MCF 10A (cell line): ENCODE measurements around the gene PDE2A. TPM values are rescaled to one million over a fixed set of nuclear protein-coding genes. Genes with fewer than 3 reads are reported as not detected.

Source experiments
- BruUV-seq: library from RNA; stranded (reverse); fragments of 400-500 nt; replicated peaks from 2 replicates; lab custom pipeline; 2021; lab: Mats Ljungman, UMichigan
- CTCF ChIA-PET: fragments of 300-600 bp; sonication (Branson Sonifier 250); formaldehyde crosslinking; extraction: SDS; loops from one replicate; lab custom pipeline; 2021; ENCODE audit warnings: antibody characterized with exemption, inconsistent platforms; lab: Yijun Ruan, JAX
- POLR2A ChIA-PET: fragments of 300-600, 350-650 bp; sonication (Branson Sonifier 250); formaldehyde crosslinking; extraction: SDS; loops from one replicate; lab custom pipeline; 2020; ENCODE audit warnings: antibody characterized with exemption, inconsistent platforms; lab: Yijun Ruan, JAX
- DNase-seq: peaks from one replicate; pipeline ENCODE4 v3.0.0-alpha.2; 2018; ENCODE audit not compliant: unreplicated experiment
- H3K27ac Mint-ChIP-seq: one replicate; pipeline ENCODE4 v1.8.0; 2022; ENCODE audit warnings: mild to moderate bottlenecking, low read depth, mixed read lengths; ENCODE audit not compliant: unreplicated experiment
- H3K27me3 Mint-ChIP-seq: one replicate; pipeline ENCODE4 v1.8.0; 2022; ENCODE audit warnings: mixed read lengths; ENCODE audit not compliant: insufficient read depth, unreplicated experiment
- H3K36me3 Mint-ChIP-seq: one replicate; pipeline ENCODE4 v1.8.0; 2022; ENCODE audit warnings: mild to moderate bottlenecking, moderate library complexity, mixed read lengths; ENCODE audit not compliant: insufficient read depth, unreplicated experiment
- H3K4me1 Mint-ChIP-seq: one replicate; pipeline ENCODE4 v1.8.0; 2022; ENCODE audit warnings: mixed read lengths; ENCODE audit not compliant: insufficient read depth, unreplicated experiment
- H3K4me3 Mint-ChIP-seq: one replicate; pipeline ENCODE4 v1.8.0; 2022; ENCODE audit warnings: mild to moderate bottlenecking, moderate library complexity, mixed read lengths; ENCODE audit not compliant: unreplicated experiment
- H3K9me3 Mint-ChIP-seq: one replicate; pipeline ENCODE4 v1.8.0; 2022; ENCODE audit warnings: mixed read lengths; ENCODE audit not compliant: unreplicated experiment
- intact Hi-C: fragments of 100-400 bp; cut with micrococcal nuclease; formaldehyde crosslinking; loops from 2 replicates; pipeline ENCODE4 v1.14.1; 2022
- total RNA-seq: library from RNA; stranded (reverse); gene quantifications from 2 replicates; pipeline ENCODE4 v1.2.3, GENCODE V29; 2022
- TF ChIP-seq, protein P1 (sequence below): fragments of 200-600 bp; IDR thresholded peaks from one replicate; pipeline ENCODE4 v1.8.0; 2022; ENCODE audit warnings: antibody characterized with exemption, mild to moderate bottlenecking; ENCODE audit not compliant: unreplicated experiment

PDE2A gene
- total RNA-seq, 1 experiment from 2014 or later: 1.9 TPM

DNA sequence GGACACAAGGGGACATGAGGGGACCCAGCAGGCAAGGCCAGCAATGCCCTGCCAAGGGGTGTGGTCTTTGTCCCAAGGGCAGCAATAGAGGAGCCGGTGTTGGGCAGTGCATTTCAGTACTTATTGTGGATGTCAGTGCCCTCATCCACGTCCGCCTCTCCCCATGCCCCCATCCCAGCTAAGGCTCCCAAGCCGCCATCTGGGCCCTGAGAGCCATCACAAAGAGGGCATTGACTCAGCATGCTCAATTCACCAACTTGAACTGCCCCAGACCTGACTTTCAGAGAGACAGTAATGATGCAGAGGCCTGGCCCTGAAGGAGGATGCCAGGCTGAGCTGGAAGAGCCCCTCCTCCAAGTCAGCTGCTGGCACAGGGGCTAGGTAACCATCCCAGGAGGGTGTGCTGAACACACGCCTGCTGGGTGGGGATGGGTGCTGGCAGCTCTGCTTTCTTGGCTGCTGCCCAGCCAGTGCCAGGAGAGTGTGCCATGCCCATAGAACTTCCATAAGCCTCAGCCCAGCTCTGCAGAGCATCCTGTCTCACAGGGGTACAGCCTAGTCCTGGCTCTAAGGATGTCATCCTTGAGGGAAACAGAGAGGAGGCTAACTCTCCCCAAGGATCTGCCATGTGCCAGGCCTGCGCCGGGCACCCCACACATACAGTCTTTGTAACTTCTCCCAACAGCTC lies 46.5 kb downstream of the PDE2A start:
- Mint-ChIP-seq H3K27me3 (peaks cover 32% of the 10 kb centered on the region), H3K4me3 (no peak overlapping the region), H3K27ac (no peak overlapping the region), H3K4me1 (peaks cover 12% of the 10 kb centered on the region), H3K36me3 (peaks cover 6% of the 10 kb centered on the region), H3K9me3 (no peaks in the 10 kb centered on the region)
- CTCF ChIA-PET: no interaction called here
- no TSS peak for BruUV-seq
- intact Hi-C loops: no loop called here
- POLR2A ChIA-PET: no interaction called here
- no peak for DNase-seq
- TF ChIP-seq, protein P1, sequence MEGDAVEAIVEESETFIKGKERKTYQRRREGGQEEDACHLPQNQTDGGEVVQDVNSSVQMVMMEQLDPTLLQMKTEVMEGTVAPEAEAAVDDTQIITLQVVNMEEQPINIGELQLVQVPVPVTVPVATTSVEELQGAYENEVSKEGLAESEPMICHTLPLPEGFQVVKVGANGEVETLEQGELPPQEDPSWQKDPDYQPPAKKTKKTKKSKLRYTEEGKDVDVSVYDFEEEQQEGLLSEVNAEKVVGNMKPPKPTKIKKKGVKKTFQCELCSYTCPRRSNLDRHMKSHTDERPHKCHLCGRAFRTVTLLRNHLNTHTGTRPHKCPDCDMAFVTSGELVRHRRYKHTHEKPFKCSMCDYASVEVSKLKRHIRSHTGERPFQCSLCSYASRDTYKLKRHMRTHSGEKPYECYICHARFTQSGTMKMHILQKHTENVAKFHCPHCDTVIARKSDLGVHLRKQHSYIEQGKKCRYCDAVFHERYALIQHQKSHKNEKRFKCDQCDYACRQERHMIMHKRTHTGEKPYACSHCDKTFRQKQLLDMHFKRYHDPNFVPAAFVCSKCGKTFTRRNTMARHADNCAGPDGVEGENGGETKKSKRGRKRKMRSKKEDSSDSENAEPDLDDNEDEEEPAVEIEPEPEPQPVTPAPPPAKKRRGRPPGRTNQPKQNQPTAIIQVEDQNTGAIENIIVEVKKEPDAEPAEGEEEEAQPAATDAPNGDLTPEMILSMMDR: no peak

DNA sequence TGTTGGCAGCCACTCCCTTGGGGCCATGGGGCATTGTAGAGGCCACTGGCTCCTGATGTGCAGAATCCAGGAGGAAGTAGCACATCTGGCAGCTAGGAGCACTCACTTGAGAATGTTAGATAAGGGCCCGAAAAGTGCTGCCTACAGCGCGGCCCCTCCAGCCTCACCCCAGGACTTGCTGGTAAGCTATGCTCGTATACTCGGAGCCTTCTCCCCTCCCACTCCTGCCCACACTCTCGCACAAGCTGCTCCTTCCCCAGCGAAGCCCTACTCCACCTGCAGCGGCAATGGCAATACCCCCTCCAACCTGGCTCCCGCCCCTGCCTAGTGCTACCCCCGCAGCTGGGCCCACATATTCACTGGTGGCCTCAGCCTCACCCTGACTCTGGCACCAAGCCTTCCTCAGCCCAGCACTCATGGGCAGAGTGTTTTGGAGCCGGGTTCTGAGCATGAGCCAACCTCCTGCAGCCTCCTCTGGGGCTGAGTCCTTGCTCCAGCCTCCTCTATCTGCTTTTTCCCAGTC lies 47.7 kb downstream of the PDE2A start:
- H3K27ac Mint-ChIP-seq: no peak overlapping the region
- ChIA-PET POLR2A (no interaction called here), CTCF (interaction anchor here (1.0 kb wide), 1 partner anchor 40 kb away, joined by 3 read pairs; no protein-coding TSS in a partner anchor)
- no peak overlapping the region for H3K4me3 Mint-ChIP-seq
- peaks cover 44% of the 10 kb centered on the region for H3K27me3 Mint-ChIP-seq
- intact Hi-C loops: no loop called here
- peaks cover 12% of the 10 kb centered on the region for H3K4me1 Mint-ChIP-seq
- no peaks in the 10 kb centered on the region for H3K9me3 Mint-ChIP-seq
- BruUV-seq: no TSS peak
- TF ChIP-seq, protein P1: no peak
- peaks cover 6% of the 10 kb centered on the region for H3K36me3 Mint-ChIP-seq
- no peak for DNase-seq

DNA sequence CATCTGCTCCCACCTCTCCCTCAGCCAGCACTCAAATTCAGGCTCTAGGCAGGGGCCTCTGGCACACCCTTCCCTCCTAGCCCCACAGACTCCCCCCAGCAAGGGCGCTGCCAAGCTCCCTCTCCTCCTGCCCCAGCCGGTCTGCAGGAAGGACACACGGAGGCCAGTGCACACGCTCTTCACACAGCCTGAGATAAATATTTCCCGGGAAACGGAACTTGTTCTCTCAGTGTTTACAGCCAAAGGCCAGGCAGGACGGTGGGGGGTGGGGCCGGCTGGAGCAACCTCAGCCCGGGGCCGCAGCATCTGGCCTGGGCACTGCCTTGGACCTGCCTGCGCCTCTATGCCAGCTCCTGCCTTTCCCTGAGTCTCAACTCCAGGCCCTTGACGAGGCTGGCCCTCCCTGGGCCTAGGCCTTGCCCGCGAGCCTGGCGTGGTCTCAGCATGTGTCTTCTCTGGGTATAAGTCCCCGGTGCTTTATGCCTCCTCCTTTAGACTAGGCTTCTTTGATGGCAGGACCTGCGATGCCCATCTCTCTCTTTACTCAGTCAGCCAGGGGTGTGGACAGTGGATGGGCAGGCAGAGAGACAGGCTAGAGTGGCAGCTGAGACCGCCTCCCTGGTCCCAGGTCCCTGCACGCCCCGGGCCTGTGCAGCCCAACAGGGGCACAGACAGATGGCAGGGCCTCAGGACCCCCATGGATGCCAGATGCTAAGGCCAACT lies 48.4 kb downstream of the PDE2A start:
- POLR2A ChIA-PET: interaction anchor here (0.7 kb wide), 1 partner anchor 43 kb away, joined by 3 read pairs; no protein-coding TSS in a partner anchor

More for the DNA sequence above, 48.4 kb downstream of the PDE2A start:
- Mint-ChIP-seq H3K27me3 (peaks cover 45% of the 10 kb centered on the region), H3K27ac (no peak overlapping the region), H3K36me3 (peaks cover 6% of the 10 kb centered on the region), H3K4me3 (no peak overlapping the region), H3K9me3 (no peaks in the 10 kb centered on the region), H3K4me1 (peaks cover 12% of the 10 kb centered on the region)
- intact Hi-C loops: no loop called here
- TF ChIP-seq, protein P1: no peak
- DNase-seq: no peak
- no TSS peak for BruUV-seq
- CTCF ChIA-PET: interaction anchor here (1.0 kb wide), 1 partner anchor 39 kb away, joined by 3 read pairs; no protein-coding TSS in a partner anchor
